22Rv1 (cell line): ENCODE data around the gene CNEP1R1.

Experiments used
- H3K27ac ChIP-seq: fragments of 450-650 bp; 2 replicates; pipeline ENCODE4 v1.5.1; 2017
- ZFX ChIP-seq: fragments of 450-650 bp; IDR thresholded peaks from 2 replicates; pipeline ENCODE4 v1.6.1; 2017; ENCODE audit warnings: antibody characterized with exemption, borderline replicate concordance
- TF ChIP-seq, protein P1 (sequence below): fragments of 450-650 bp; IDR thresholded peaks from 2 replicates; pipeline ENCODE4 v1.5.1; 2017; ENCODE audit warnings: mild to moderate bottlenecking

CNEP1R1 gene

GRCh38 chr16:50086176-50086575 is 61.2 kb downstream of the CNEP1R1 start:
- no peak for TF ChIP-seq ZFX
- TF ChIP-seq, protein P1, sequence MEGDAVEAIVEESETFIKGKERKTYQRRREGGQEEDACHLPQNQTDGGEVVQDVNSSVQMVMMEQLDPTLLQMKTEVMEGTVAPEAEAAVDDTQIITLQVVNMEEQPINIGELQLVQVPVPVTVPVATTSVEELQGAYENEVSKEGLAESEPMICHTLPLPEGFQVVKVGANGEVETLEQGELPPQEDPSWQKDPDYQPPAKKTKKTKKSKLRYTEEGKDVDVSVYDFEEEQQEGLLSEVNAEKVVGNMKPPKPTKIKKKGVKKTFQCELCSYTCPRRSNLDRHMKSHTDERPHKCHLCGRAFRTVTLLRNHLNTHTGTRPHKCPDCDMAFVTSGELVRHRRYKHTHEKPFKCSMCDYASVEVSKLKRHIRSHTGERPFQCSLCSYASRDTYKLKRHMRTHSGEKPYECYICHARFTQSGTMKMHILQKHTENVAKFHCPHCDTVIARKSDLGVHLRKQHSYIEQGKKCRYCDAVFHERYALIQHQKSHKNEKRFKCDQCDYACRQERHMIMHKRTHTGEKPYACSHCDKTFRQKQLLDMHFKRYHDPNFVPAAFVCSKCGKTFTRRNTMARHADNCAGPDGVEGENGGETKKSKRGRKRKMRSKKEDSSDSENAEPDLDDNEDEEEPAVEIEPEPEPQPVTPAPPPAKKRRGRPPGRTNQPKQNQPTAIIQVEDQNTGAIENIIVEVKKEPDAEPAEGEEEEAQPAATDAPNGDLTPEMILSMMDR: no peak
- no peak overlapping the region for H3K27ac ChIP-seq
